Thyroid gland (tissue), 4 donors: Measurements from ENCODE around the gene CA5A. TPM values are rescaled to one million over a fixed set of nuclear protein-coding genes. Genes with fewer than 3 reads are reported as not detected.
A peak's percentile ranks its signal among the peaks of the same experiment; 100 is the strongest.
"Not testable (repeated sequence)": the region's sequence is repeated elsewhere in the genome, so short reads cannot be mapped to it uniquely, and the experiment has no call there.

ENCODE experiments used
- DNase-seq, 2 donors: peaks; one replicate each; pipeline ENCODE4 v3.0.0-alpha.2; 2019
- H3K27ac ChIP-seq, 3 donors: fragments of 200-600 bp; sonication (generic); 1 replicate in 2 of 3; 2 replicates in 1 of 3; pipeline ENCODE4 v1.5.1; 2016 to 2019; ENCODE audit warnings: mild to moderate bottlenecking in 1 of 3, moderate library complexity in 1 of 3
- H3K27me3 ChIP-seq: fragments of 200-600 bp; sonication (generic); one replicate; pipeline ENCODE4 v1.5.1; 2019
- H3K36me3 ChIP-seq, 2 donors: fragments of 200-600 bp; sonication (generic); one replicate each; pipeline ENCODE4 v1.5.1; 2016 to 2019
- H3K4me1 ChIP-seq, 2 donors: fragments of 200-600 bp; sonication (generic); one replicate each; pipeline ENCODE4 v1.5.1; 2017 to 2019
- H3K4me3 ChIP-seq, 3 donors: fragments of 200-600 bp; sonication (generic); replicated peaks in 1 of 3; 1 replicate in 2 of 3; 2 replicates in 1 of 3; pipeline ENCODE4 v1.5.1; 2016; ENCODE audit warnings: mild to moderate bottlenecking in 1 of 3
- H3K9me3 ChIP-seq: fragments of 200-600 bp; sonication (generic); one replicate; pipeline ENCODE4 v1.5.1; 2017
- CTCF ChIP-seq, 6 experiments: fragments of 200-600 bp in 3 of 6; fragments of 450-650 bp in 3 of 6; sonication (generic) in 3 of 6; IDR thresholded peaks; one replicate each; pipeline ENCODE4 v1.5.1; 2016 to 2019; ENCODE audit warnings: antibody characterized with exemption in 6 of 6, mild to moderate bottlenecking in 2 of 6, inconsistent platforms in 1 of 6, moderate library complexity in 1 of 6
- POLR2A ChIP-seq, 2 donors: fragments of 450-650 bp; IDR thresholded peaks; one replicate each; pipeline ENCODE4 v1.6.1; 2017; ENCODE audit warnings: antibody characterized with exemption in 2 of 2, mild to moderate bottlenecking in 2 of 2, moderate library complexity in 1 of 2
- WGBS, 2 donors: methylation state at CpG; one replicate each; pipeline ENCODE4 v1.1.5; 2017; 5-methylcytosine and 5-hydroxymethylcytosine counted together
- intact Hi-C: fragments of 100-400 bp; cut with DNase I; formaldehyde crosslinking; loops from one replicate; pipeline ENCODE4 v1.15.1; 2023
- total RNA-seq, 4 donors: library from RNA; depleted of rRNA; stranded (reverse); fragments of >200 nt; gene quantifications; one replicate each; pipeline ENCODE4 v1.2.3, GENCODE V29; 2016

Gene CA5A
- total RNA-seq, 4 donors from 2014 or later = not detected

DNA sequence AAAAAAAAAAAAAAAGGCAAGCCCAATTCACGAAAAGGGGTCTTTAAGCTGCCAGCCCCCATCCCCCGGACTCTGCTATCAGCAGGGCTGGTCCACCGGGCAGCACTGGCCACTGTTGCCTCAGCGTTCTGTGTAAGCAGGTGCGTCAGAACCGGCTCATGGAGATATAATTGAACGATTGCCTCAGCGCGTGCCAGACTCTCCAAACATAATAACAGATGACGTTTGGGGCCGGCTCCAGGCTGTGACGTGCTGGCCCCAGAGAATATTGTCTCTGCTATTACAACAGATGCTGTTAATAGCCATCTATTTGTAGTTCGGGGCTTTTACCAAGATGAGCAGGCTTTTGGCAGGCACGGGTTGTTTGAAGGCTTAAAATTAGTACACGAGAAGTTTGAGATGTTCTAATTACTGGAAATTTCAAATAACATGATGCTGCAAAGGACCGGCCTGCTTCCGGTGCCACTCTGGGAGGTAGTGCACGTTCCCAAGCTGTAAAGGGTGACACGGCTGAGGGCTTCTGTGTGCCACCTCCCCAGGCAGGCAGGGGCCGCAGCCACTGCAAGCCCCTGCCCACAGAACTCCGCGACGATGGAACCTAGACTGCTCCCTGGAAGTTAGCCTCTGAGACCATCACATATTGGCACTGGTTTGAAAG, 25.1 kb downstream of the CA5A start:
- H3K4me3 ChIP-seq, H3K36me3 ChIP-seq, H3K4me1 ChIP-seq, H3K9me3 ChIP-seq, H3K27me3 ChIP-seq: not testable (repeated sequence)
- intact Hi-C loops = loop anchor here (10.0 kb wide), 1 partner anchor 56 kb away; no protein-coding TSS in a partner anchor
- DNase-seq = peak; percentile 69 to 72
- peak overlapping the region in 2 of 3 donors; percentile 17 to 38 for H3K27ac ChIP-seq
- 55 to 59% methylated on average over 21 to 23 of the region's 23 CpGs for WGBS, 2 donors

GRCh38 chr16:87909203-87909935, 27.0 kb downstream of the CA5A start:
- peak; percentile 69 to 75 for DNase-seq
- not testable (repeated sequence) for H3K4me1 ChIP-seq, H3K36me3 ChIP-seq, H3K9me3 ChIP-seq, H3K27me3 ChIP-seq, H3K4me3 ChIP-seq, H3K27ac ChIP-seq
- WGBS, 2 donors = 40 to 48% methylated on average over 29 to 34 of the region's 36 CpGs
- peak; percentile 74 to 91 (median 82) for TF ChIP-seq CTCF (IDR thresholded peaks at IDR 0.05)
- intact Hi-C loops = loop anchor here (10.0 kb wide), 1 partner anchor 125 kb away; no protein-coding TSS in a partner anchor

DNA sequence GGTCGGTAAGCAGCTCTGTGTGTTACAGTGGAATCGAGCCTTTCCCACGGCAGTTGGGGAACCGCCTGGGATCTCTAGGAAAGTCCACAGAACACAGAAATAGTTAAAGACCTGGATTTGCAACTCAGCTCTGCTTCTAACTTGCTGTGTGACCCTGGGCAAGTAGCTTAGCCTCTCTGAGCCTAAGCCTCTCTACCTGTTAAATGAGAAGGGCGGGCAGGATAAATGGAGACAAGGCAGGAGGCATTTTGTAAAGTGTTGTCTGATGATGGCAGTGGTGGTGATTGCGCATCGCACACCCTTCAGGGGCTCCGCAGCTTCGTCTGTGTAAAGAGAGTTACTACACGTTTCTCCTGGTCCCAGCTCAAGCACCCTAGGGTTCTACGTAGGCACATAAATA, 28.2 kb downstream of the CA5A start:
- H3K27me3 ChIP-seq, H3K4me3 ChIP-seq, H3K9me3 ChIP-seq, H3K27ac ChIP-seq, H3K36me3 ChIP-seq, DNase-seq, H3K4me1 ChIP-seq: not testable (repeated sequence)
- intact Hi-C loops = loop anchor here (10.0 kb wide), 1 partner anchor 123 kb away; no protein-coding TSS in a partner anchor
- WGBS, 2 donors = 93 to 99% methylated on average over 8 to 11 of the region's 11 CpGs

GRCh38 chr16:87905521-87905920, 30.8 kb downstream of the CA5A start:
- not testable (repeated sequence) for H3K9me3 ChIP-seq, H3K27ac ChIP-seq, H3K27me3 ChIP-seq, H3K4me3 ChIP-seq, H3K36me3 ChIP-seq, DNase-seq, H3K4me1 ChIP-seq
- WGBS, 2 donors = 88 to 90% methylated on average over 5 to 6 of the region's 7 CpGs
- intact Hi-C loops = loop anchor here (10.0 kb wide), 1 partner anchor 121 kb away; no protein-coding TSS in a partner anchor

- intact Hi-C loops = loop anchor here (10.0 kb wide), 1 partner anchor 120 kb away; no protein-coding TSS in a partner anchor
- not testable (repeated sequence) for H3K4me3 ChIP-seq, H3K36me3 ChIP-seq, H3K27me3 ChIP-seq, DNase-seq, H3K9me3 ChIP-seq, H3K4me1 ChIP-seq, H3K27ac ChIP-seq
- 83% methylated on average over 4 to 5 of the region's 5 CpGs for WGBS, 2 donors
Observed at GRCh38 chr16:87904963-87905362, 31.4 kb downstream of the CA5A start.

DNA sequence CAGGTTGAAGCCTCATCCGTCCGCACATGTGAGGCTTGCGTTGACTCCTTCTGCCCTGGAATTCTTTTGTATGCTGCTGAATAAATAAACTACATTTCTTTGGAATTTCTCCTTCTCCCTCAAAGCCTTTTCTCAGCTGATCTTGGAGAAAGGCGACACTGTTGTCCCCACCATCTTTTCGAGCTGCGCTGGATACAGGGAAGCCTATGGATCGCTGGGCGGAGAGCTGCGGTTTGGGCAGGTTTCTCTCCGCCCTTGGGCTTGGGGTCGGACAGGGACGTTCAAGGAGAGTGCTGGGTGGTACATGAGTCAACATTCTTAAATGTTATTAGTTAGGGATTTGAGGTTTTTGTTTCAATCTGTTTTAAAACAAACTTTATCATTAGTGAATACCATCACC, 35.8 kb downstream of the CA5A start:
- not testable (repeated sequence) for H3K4me3 ChIP-seq, H3K9me3 ChIP-seq, H3K4me1 ChIP-seq, H3K36me3 ChIP-seq, DNase-seq, H3K27ac ChIP-seq, H3K27me3 ChIP-seq
- 85 to 91% methylated on average over 12 of the region's 12 CpGs for WGBS, 2 donors
- intact Hi-C loops = loop anchor here (10.0 kb wide), 1 partner anchor 116 kb away; no protein-coding TSS in a partner anchor

- no peak for DNase-seq
- Histone ChIP-seq H3K27me3 (no peaks in the 10 kb centered on the region), H3K9me3 (no peaks in the 10 kb centered on the region), H3K36me3 (no peaks in the 10 kb centered on the region), H3K4me3 (no peak overlapping the region), H3K4me1 (peaks cover 0 to 5% of the 10 kb centered on the region in 2 donors), H3K27ac (no peak overlapping the region)
- intact Hi-C loops = no loop called here
- 75 to 77% methylated on average over 10 to 19 of the region's 20 CpGs for WGBS, 2 donors
- TF ChIP-seq CTCF (IDR thresholded peaks at IDR 0.05) = no peak
- TF ChIP-seq POLR2A (IDR thresholded peaks at IDR 0.05) = no peak
Observed at GRCh38 chr16:87897521-87898505, 38.5 kb downstream of the CA5A start.

DNA sequence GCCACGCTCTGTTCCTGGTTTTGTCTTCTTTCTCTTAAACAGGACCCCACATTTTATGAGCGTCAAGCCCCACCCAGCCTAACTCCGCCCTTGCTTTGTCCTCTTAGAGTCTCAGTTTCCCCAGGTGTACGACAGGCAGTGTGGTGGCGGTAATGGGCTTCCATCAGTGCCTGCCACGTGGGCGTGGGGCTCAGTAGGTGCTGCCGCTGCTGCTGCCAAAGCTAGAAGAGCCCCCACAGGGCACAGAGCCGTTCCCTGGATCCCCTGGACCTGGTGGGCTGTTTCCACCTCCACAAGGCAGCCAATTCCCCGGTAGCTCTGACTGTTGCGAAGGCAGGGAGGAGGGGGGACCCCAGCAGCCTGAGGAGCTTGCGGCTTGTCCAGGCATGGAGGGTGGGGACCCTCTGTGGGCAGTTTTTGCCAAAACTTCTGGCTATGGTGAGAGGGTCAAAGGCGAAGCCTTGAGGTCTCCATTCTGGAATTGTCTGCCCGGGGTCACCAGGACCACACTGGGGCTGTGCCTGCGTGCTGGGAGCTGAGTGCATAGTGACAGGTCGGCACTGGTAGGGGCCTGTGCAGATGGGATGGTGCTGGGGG, 39.3 kb downstream of the CA5A start:
- H3K9me3 ChIP-seq, DNase-seq, H3K4me3 ChIP-seq, H3K36me3 ChIP-seq, intact Hi-C loops, H3K27me3 ChIP-seq, H3K27ac ChIP-seq, H3K4me1 ChIP-seq: not testable (repeated sequence)
- WGBS, 2 donors = 87 to 90% methylated on average over 8 to 15 of the region's 16 CpGs

GRCh38 chr16:87896176-87896890, 40.0 kb downstream of the CA5A start:
- intact Hi-C loops, H3K9me3 ChIP-seq, H3K27me3 ChIP-seq, H3K27ac ChIP-seq, DNase-seq, H3K36me3 ChIP-seq, H3K4me1 ChIP-seq, H3K4me3 ChIP-seq: not testable (repeated sequence)
- 88 to 97% methylated on average over 15 to 17 of the region's 17 CpGs for WGBS, 2 donors
